Thyroid gland (tissue), 4 donors: ENCODE results near the gene LAMB3.

Source experiments
- CTCF ChIP-seq, 6 experiments: fragments of 200-600 bp in 3 of 6; fragments of 450-650 bp in 3 of 6; sonication (generic) in 3 of 6; IDR thresholded peaks; one replicate each; pipeline ENCODE4 v1.5.1; 2016 to 2019; ENCODE audit warnings: antibody characterized with exemption in 6 of 6, mild to moderate bottlenecking in 2 of 6, inconsistent platforms in 1 of 6, moderate library complexity in 1 of 6
- POLR2A ChIP-seq, 2 donors: fragments of 450-650 bp; IDR thresholded peaks; one replicate each; pipeline ENCODE4 v1.6.1; 2017; ENCODE audit warnings: antibody characterized with exemption in 2 of 2, mild to moderate bottlenecking in 2 of 2, moderate library complexity in 1 of 2

GRCh38 chr1:209626346-209627026, 25.7 kb downstream of the LAMB3 start:
- TF ChIP-seq CTCF (IDR thresholded peaks at IDR 0.05): no peak
- no peak for TF ChIP-seq POLR2A (IDR thresholded peaks at IDR 0.05)
